Measurements from ENCODE around the gene CLEC19A. TPM values are rescaled to one million over a fixed set of nuclear protein-coding genes. Genes with fewer than 3 reads are reported as not detected.

The CLEC19A gene
- total RNA-seq, 1 experiment from 2014 or later, result not detected

DNA sequence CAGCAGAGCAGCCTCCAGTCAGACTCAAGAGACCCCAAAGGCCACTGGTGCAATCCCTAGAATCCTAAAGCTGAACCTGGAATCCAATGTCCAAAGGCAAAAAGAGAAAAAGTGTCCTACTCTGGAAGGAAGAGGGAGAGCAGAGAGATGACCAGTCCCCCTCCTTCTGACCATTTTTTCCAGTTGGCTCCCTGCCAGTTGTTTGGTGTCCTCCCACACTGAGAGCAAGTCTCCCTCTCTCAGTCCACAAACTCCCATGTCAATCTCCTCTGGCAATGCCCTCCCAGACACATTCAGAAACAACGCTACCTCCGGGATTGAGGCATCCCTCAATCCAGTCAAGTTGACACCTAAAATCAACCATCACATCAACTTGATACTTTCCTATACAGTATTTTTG is 4.3 kb upstream of the CLEC19A start:
- H3K27me3 ChIP-seq (replicated peaks; ENCODE audit: control insufficient read depth, insufficient read depth, low read length), result no peaks in the 10 kb centered on the region
- TF ChIP-seq, protein P1, sequence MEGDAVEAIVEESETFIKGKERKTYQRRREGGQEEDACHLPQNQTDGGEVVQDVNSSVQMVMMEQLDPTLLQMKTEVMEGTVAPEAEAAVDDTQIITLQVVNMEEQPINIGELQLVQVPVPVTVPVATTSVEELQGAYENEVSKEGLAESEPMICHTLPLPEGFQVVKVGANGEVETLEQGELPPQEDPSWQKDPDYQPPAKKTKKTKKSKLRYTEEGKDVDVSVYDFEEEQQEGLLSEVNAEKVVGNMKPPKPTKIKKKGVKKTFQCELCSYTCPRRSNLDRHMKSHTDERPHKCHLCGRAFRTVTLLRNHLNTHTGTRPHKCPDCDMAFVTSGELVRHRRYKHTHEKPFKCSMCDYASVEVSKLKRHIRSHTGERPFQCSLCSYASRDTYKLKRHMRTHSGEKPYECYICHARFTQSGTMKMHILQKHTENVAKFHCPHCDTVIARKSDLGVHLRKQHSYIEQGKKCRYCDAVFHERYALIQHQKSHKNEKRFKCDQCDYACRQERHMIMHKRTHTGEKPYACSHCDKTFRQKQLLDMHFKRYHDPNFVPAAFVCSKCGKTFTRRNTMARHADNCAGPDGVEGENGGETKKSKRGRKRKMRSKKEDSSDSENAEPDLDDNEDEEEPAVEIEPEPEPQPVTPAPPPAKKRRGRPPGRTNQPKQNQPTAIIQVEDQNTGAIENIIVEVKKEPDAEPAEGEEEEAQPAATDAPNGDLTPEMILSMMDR (IDR thresholded peaks at IDR 0.05; ENCODE audit: insufficient read depth in 1 of 2, low read depth in 1 of 2, low read length in 1 of 2, severe bottlenecking in 1 of 2, unreplicated experiment in 1 of 2), result no peak
- intact Hi-C loops (cut with micrococcal nuclease; ENCODE audit: unreplicated experiment), result no loop called here
- H3K4me3 Mint-ChIP-seq (ENCODE audit: unreplicated experiment), result no peak overlapping the region
- H3K4me3 ChIP-seq (ENCODE audit: low read depth, low read length), result no peak overlapping the region
- BruUV-seq (replicated peaks), result no TSS peak
- no peak overlapping the region for H3K27ac Mint-ChIP-seq (ENCODE audit: unreplicated experiment)
- no peaks in the 10 kb centered on the region for H3K9me3 Mint-ChIP-seq (ENCODE audit: unreplicated experiment)
- no peaks in the 10 kb centered on the region for H3K27me3 Mint-ChIP-seq (ENCODE audit: insufficient read depth, unreplicated experiment)
- H3K36me3 Mint-ChIP-seq (ENCODE audit: insufficient read depth, unreplicated experiment), result no peaks in the 10 kb centered on the region
- H3K4me1 Mint-ChIP-seq (ENCODE audit: low read depth, unreplicated experiment), result no peaks in the 10 kb centered on the region
- ChIA-PET CTCF (no interaction called here), POLR2A (no interaction called here)
- H3K36me3 ChIP-seq (ENCODE audit: control insufficient read depth, insufficient read depth, low read length), result no peaks in the 10 kb centered on the region
- H3K4me1 ChIP-seq, result no peaks in the 10 kb centered on the region
- no peaks in the 10 kb centered on the region for H3K9me3 ChIP-seq
- no peak for DNase-seq

DNA sequence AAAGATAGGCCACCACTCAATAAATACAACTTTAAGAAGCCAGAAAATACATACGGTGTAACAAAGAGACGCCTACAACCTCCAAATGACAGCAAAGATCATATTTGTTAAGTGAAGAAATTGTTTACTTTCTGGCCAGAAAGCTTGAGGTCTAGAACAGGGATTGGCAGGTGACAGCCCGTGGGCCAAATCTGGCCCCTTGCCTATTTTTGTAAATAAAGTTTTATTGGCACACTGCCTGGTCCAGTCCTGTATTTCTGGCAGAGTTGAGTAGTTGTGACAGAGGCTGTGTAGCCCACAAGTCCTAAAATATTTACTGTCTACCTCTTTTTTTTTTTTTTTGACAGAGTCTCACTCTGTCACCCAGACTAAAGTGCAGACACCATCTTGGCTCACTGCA is 3.4 kb upstream of the CLEC19A start:
- H3K27me3 ChIP-seq (replicated peaks; ENCODE audit: control insufficient read depth, insufficient read depth, low read length), result no peaks in the 10 kb centered on the region
- H3K9me3 Mint-ChIP-seq (ENCODE audit: unreplicated experiment), result no peaks in the 10 kb centered on the region
- no peak overlapping the region for H3K4me3 Mint-ChIP-seq (ENCODE audit: unreplicated experiment)
- no TSS peak for BruUV-seq (replicated peaks)
- TF ChIP-seq, protein P1 (IDR thresholded peaks at IDR 0.05; ENCODE audit: insufficient read depth in 1 of 2, low read depth in 1 of 2, low read length in 1 of 2, severe bottlenecking in 1 of 2, unreplicated experiment in 1 of 2), result no peak
- H3K4me3 ChIP-seq (ENCODE audit: low read depth, low read length), result no peak overlapping the region
- H3K4me1 Mint-ChIP-seq (ENCODE audit: low read depth, unreplicated experiment), result no peaks in the 10 kb centered on the region
- no peak overlapping the region for H3K27ac Mint-ChIP-seq (ENCODE audit: unreplicated experiment)
- CTCF ChIA-PET, result no interaction called here
- no peaks in the 10 kb centered on the region for H3K9me3 ChIP-seq
- no peaks in the 10 kb centered on the region for H3K36me3 Mint-ChIP-seq (ENCODE audit: insufficient read depth, unreplicated experiment)
- H3K27me3 Mint-ChIP-seq (ENCODE audit: insufficient read depth, unreplicated experiment), result no peaks in the 10 kb centered on the region
- no peak for DNase-seq
- H3K4me1 ChIP-seq, result no peaks in the 10 kb centered on the region
- H3K36me3 ChIP-seq (ENCODE audit: control insufficient read depth, insufficient read depth, low read length), result no peaks in the 10 kb centered on the region
- intact Hi-C loops (cut with micrococcal nuclease; ENCODE audit: unreplicated experiment), result no loop called here
- POLR2A ChIA-PET, result no interaction called here

DNA sequence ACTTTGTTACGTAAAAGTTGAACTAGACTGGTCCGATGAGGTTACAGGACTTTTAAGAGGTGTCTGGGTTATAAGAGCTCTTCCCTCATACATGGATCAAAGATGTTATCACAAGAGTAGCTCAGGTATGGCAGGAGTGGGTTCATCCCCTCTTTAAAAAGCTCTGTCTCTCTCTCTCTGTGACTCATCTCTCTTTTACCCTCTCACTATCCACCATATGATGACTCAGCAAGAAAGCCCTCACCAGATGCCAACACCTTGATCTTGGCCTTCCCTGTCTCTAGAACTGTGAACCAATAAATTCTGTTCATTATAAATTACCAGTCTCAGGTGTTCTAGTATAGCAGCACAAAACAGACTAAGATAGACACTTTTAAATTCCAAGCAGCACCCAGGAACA is 1.9 kb upstream of the CLEC19A start:
- no TSS peak for BruUV-seq (replicated peaks)
- Mint-ChIP-seq H3K36me3 (ENCODE audit: insufficient read depth, unreplicated experiment) (no peaks in the 10 kb centered on the region), H3K4me1 (ENCODE audit: low read depth, unreplicated experiment) (no peaks in the 10 kb centered on the region), H3K27ac (ENCODE audit: unreplicated experiment) (no peak overlapping the region), H3K27me3 (ENCODE audit: insufficient read depth, unreplicated experiment) (no peaks in the 10 kb centered on the region), H3K9me3 (ENCODE audit: unreplicated experiment) (no peaks in the 10 kb centered on the region), H3K4me3 (ENCODE audit: unreplicated experiment) (no peak overlapping the region)
- POLR2A ChIA-PET, result no interaction called here
- no peaks in the 10 kb centered on the region for H3K9me3 ChIP-seq
- no peaks in the 10 kb centered on the region for H3K27me3 ChIP-seq (replicated peaks; ENCODE audit: control insufficient read depth, insufficient read depth, low read length)
- no peak overlapping the region for H3K4me3 ChIP-seq (ENCODE audit: low read depth, low read length)
- intact Hi-C loops (cut with micrococcal nuclease; ENCODE audit: unreplicated experiment), result no loop called here
- CTCF ChIA-PET, result no interaction called here
- no peaks in the 10 kb centered on the region for H3K36me3 ChIP-seq (ENCODE audit: control insufficient read depth, insufficient read depth, low read length)
- H3K4me1 ChIP-seq, result no peaks in the 10 kb centered on the region
- no peak for DNase-seq
- TF ChIP-seq, protein P1 (IDR thresholded peaks at IDR 0.05; ENCODE audit: insufficient read depth in 1 of 2, low read depth in 1 of 2, low read length in 1 of 2, severe bottlenecking in 1 of 2, unreplicated experiment in 1 of 2), result no peak
